H1 (cell line): ENCODE measurements around the gene PDGFD.

Experiments
- CHD2 ChIP-seq: IDR thresholded peaks from 2 replicates; pipeline ENCODE4 v1.6.1; 2012; ENCODE audit warnings: low read length, improper control_type of control experiment
- SIN3A ChIP-seq, 2 experiments: IDR thresholded peaks in 1 of 2; conservative IDR thresholded peaks in 1 of 2; 2 replicates each; pipeline ENCODE4 v1.6.1; 2011 to 2012; ENCODE audit warnings: low read length in 2 of 2, improper control_type of control experiment in 1 of 2, low read depth in 1 of 2, mild to moderate bottlenecking in 1 of 2
- TF ChIP-seq, protein P1 (sequence below): IDR thresholded peaks from 2 replicates; pipeline ENCODE4 v1.6.1; 2011; ENCODE audit warnings: low read depth, mild to moderate bottlenecking, low read length; ENCODE audit not compliant: insufficient read depth

DNA sequence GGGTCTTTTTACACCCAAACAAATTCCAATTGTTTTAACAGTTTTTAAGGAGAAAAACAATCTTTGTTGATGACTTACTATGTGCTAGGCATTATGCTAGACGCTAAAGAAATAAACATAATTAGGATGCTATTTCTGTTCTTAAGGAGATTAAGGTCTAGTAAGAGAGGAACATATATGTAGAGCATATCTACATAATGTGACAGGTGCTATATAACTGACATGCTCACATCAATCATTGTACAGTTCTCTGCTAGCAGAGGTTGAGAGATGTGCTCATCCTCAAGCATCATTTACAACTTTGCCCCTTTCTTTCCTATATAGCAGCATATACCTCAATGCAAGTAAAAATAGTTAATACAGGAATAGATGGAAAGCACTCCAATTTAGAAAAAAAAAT lies 37.5 kb downstream of the PDGFD start:
- TF ChIP-seq, protein P1, sequence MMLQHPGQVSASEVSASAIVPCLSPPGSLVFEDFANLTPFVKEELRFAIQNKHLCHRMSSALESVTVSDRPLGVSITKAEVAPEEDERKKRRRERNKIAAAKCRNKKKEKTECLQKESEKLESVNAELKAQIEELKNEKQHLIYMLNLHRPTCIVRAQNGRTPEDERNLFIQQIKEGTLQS = no peak
- TF ChIP-seq CHD2 = no peak
- TF ChIP-seq SIN3A (conservative IDR thresholded peaks at IDR 0.05 in 1 of 2, IDR thresholded peaks at IDR 0.05 in 1 of 2; ENCODE audit: low read depth in 1 of 2, low read length in 2 of 2) = no peak
